HG03571 (cell line): ENCODE data around the gene PTCD1.

Experiments
- ATAC-seq: cut with Tn5 transposase; IDR thresholded peaks from one replicate; pipeline ENCODE4 v1.9.1; 2021; ENCODE audit not compliant: unreplicated experiment

Gene PTCD1

GRCh38 chr7:99369767-99370391, 68.7 kb downstream of the PTCD1 start:
- ATAC-seq: no peak

GRCh38 chr7:99368750-99369389, 69.7 kb downstream of the PTCD1 start:
- no peak for ATAC-seq
